GM23248 (cell line): ENCODE measurements around the gene CD47. TPM values are rescaled to one million over a fixed set of nuclear protein-coding genes. Genes with fewer than 3 reads are reported as not detected.

Experiments
- DNase-seq: peaks from one replicate; pipeline ENCODE4 v3.0.0-alpha.2; 2015
- H2AFZ ChIP-seq: fragments of 200-600 bp; sonication (generic); 2 replicates; pipeline ENCODE4 v1.6.1; 2016; ENCODE audit warnings: antibody characterized with exemption
- H3F3A ChIP-seq: fragments of 200-600 bp; sonication (generic); 2 replicates; pipeline ENCODE4 v1.6.1; 2016; ENCODE audit warnings: mild to moderate bottlenecking, antibody characterized with exemption, mixed run types; ENCODE audit not compliant: insufficient read depth
- H3K27ac ChIP-seq: fragments of 200-600 bp; sonication (generic); 2 replicates; pipeline ENCODE4 v1.5.1; 2016; ENCODE audit warnings: mild to moderate bottlenecking
- H3K27me3 ChIP-seq: fragments of 200-600 bp; sonication (generic); replicated peaks from 2 replicates; pipeline ENCODE4 v1.6.1; 2016; ENCODE audit warnings: mild to moderate bottlenecking; ENCODE audit not compliant: insufficient read depth
- H3K36me3 ChIP-seq: fragments of 200-600 bp; sonication (generic); 2 replicates; pipeline ENCODE4 v1.6.1; 2016; ENCODE audit warnings: low read depth, mild to moderate bottlenecking
- H3K4me1 ChIP-seq: fragments of 200-600 bp; sonication (generic); 2 replicates; pipeline ENCODE4 v1.6.1; 2016; ENCODE audit warnings: mild to moderate bottlenecking; ENCODE audit not compliant: insufficient read depth
- H3K4me2 ChIP-seq: fragments of 200-600 bp; sonication (generic); one replicate; pipeline ENCODE4 v1.6.1; 2016; ENCODE audit warnings: mild to moderate bottlenecking; ENCODE audit not compliant: unreplicated experiment
- H3K4me3 ChIP-seq: fragments of 200-600 bp; sonication (generic); 2 replicates; pipeline ENCODE4 v1.5.1; 2016; ENCODE audit warnings: mild to moderate bottlenecking
- H3K79me2 ChIP-seq: fragments of 200-600 bp; sonication (generic); 2 replicates; pipeline ENCODE4 v1.6.1; 2016; ENCODE audit warnings: mild to moderate bottlenecking; ENCODE audit not compliant: insufficient read depth
- H3K9ac ChIP-seq: fragments of 200-600 bp; sonication (generic); 2 replicates; pipeline ENCODE4 v1.6.1; 2016; ENCODE audit warnings: mild to moderate bottlenecking
- H3K9me2 ChIP-seq: fragments of 200-600 bp; sonication (generic); 2 replicates; pipeline ENCODE4 v1.6.1; 2016; ENCODE audit warnings: mixed run types, mild to moderate bottlenecking, moderate library complexity; ENCODE audit not compliant: insufficient read depth
- H3K9me3 ChIP-seq: fragments of 200-600 bp; sonication (generic); one replicate; pipeline ENCODE4 v1.6.1; 2017; ENCODE audit warnings: low read depth
- H4K20me1 ChIP-seq: fragments of 200-600 bp; sonication (generic); 2 replicates; pipeline ENCODE4 v1.6.0; 2016; ENCODE audit not compliant: insufficient read depth
- EZH2 ChIP-seq: fragments of 200-600 bp; sonication (generic); IDR thresholded peaks from 2 replicates; pipeline ENCODE4 v1.6.1; 2018; ENCODE audit warnings: antibody characterized with exemption, mild to moderate bottlenecking; ENCODE audit not compliant: insufficient read depth, poor library complexity, severe bottlenecking
- EZH2phosphoT487 ChIP-seq: fragments of 200-600 bp; sonication (generic); IDR thresholded peaks from 2 replicates; pipeline ENCODE4 v1.6.1; 2018; ENCODE audit warnings: antibody characterized with exemption, moderate library complexity, mild to moderate bottlenecking, low read depth; ENCODE audit not compliant: insufficient read depth
- WGBS, 2 experiments: methylation state at CpG; one replicate each; pipeline ENCODE4 v1.1.6; 2015 to 2017; ENCODE audit warnings: low lambda C conversion rate in 2 of 2, low coverage in 1 of 2; ENCODE audit errors: missing lambda C conversion rate in 2 of 2; 5-methylcytosine and 5-hydroxymethylcytosine counted together
- in situ Hi-C: fragments of 300-500 bp; cut with MboI; formaldehyde crosslinking; loops from 2 replicates; pipeline ENCODE4 v1.15.0; 2020
- polyA plus RNA-seq: library from polyadenylated mRNA; unstranded; fragments of >200 nt; fragmentation: Nextera tagmentation; extraction: Ambion mirVana; gene quantifications from 2 replicates; pipeline ENCODE4 v1.2.1, GENCODE V29; 2016
- total RNA-seq: library from RNA; depleted of rRNA; stranded (reverse); fragments of >200 nt; shearing (Covaris generic); gene quantifications from 2 replicates; pipeline ENCODE4 v1.2.3, GENCODE V29; 2014

Gene CD47
- total and polyA plus RNA-seq, 2 experiments from 2014 or later, result 97.3 to 120 TPM

GRCh38 chr3:108064293-108064887 is 26.4 kb downstream of the CD47 start:
- H3K9me3 ChIP-seq, result no peaks in the 10 kb centered on the region
- TF ChIP-seq EZH2phosphoT487 (no peak), EZH2 (no peak)
- no peaks in the 10 kb centered on the region for H3K4me1 ChIP-seq
- H4K20me1 ChIP-seq, result no peaks in the 10 kb centered on the region
- H3K27ac ChIP-seq, result no peak overlapping the region
- H2AFZ ChIP-seq, result no peak overlapping the region
- H3F3A ChIP-seq, result no peaks in the 10 kb centered on the region
- H3K27me3 ChIP-seq, result no peaks in the 10 kb centered on the region
- in situ Hi-C loops, result no loop called here
- H3K9ac ChIP-seq, result no peak overlapping the region
- no peak overlapping the region for H3K4me2 ChIP-seq
- H3K36me3 ChIP-seq, result peaks cover 20% of the 10 kb centered on the region; the same call in 1 of the 2 replicates
- WGBS, 2 experiments, result 88 to 92% methylated on average over 1 of the region's 1 CpG
- no peaks in the 10 kb centered on the region for H3K79me2 ChIP-seq
- no peak for DNase-seq
- no peak overlapping the region for H3K4me3 ChIP-seq
- no peaks in the 10 kb centered on the region for H3K9me2 ChIP-seq

GRCh38 chr3:108062051-108062450 is 28.8 kb downstream of the CD47 start:
- H3K36me3 ChIP-seq, result peaks cover 36% of the 10 kb centered on the region
- DNase-seq, result no peak
- H3K9ac ChIP-seq, result no peak overlapping the region
- no peaks in the 10 kb centered on the region for H3F3A ChIP-seq
- no peaks in the 10 kb centered on the region for H3K4me1 ChIP-seq
- H4K20me1 ChIP-seq, result no peaks in the 10 kb centered on the region
- no peaks in the 10 kb centered on the region for H3K9me3 ChIP-seq
- H3K27me3 ChIP-seq, result no peaks in the 10 kb centered on the region
- H2AFZ ChIP-seq, result no peak overlapping the region
- in situ Hi-C loops, result no loop called here
- 85% methylated on average over 1 of the region's 1 CpG for WGBS, 2 experiments
- H3K4me3 ChIP-seq, result no peak overlapping the region
- H3K4me2 ChIP-seq, result no peak overlapping the region
- TF ChIP-seq EZH2phosphoT487, result no peak
- no peaks in the 10 kb centered on the region for H3K79me2 ChIP-seq
- H3K9me2 ChIP-seq, result no peaks in the 10 kb centered on the region
- H3K27ac ChIP-seq, result no peak overlapping the region

GRCh38 chr3:108060331-108060730 is 30.5 kb downstream of the CD47 start:
- H3K27me3 ChIP-seq, result no peaks in the 10 kb centered on the region
- H3K4me3 ChIP-seq, result no peak overlapping the region
- no peaks in the 10 kb centered on the region for H3K9me3 ChIP-seq
- H3K27ac ChIP-seq, result no peak overlapping the region
- no peaks in the 10 kb centered on the region for H3K9me2 ChIP-seq
- no peaks in the 10 kb centered on the region for H3K4me1 ChIP-seq
- no peaks in the 10 kb centered on the region for H3K79me2 ChIP-seq
- H3F3A ChIP-seq, result no peaks in the 10 kb centered on the region
- no peak for DNase-seq
- no peak overlapping the region for H3K4me2 ChIP-seq
- 95% methylated on average over 3 of the region's 3 CpGs for WGBS, 2 experiments
- no peaks in the 10 kb centered on the region for H4K20me1 ChIP-seq
- TF ChIP-seq EZH2, result no peak
- TF ChIP-seq EZH2phosphoT487, result no peak
- peaks cover 36% of the 10 kb centered on the region for H3K36me3 ChIP-seq
- no peak overlapping the region for H2AFZ ChIP-seq
- H3K9ac ChIP-seq, result no peak overlapping the region
- in situ Hi-C loops, result no loop called here

GRCh38 chr3:108055931-108056330 is 34.9 kb downstream of the CD47 start:
- TF ChIP-seq EZH2phosphoT487 (no peak), EZH2 (no peak)
- no peak for DNase-seq
- H3K79me2 ChIP-seq, result no peaks in the 10 kb centered on the region
- H3K9me3 ChIP-seq, result no peaks in the 10 kb centered on the region
- peaks cover 41% of the 10 kb centered on the region for H3K36me3 ChIP-seq
- H4K20me1 ChIP-seq, result no peaks in the 10 kb centered on the region
- H3K4me2 ChIP-seq, result no peak overlapping the region
- WGBS, 2 experiments, result 98% methylated on average over 3 of the region's 3 CpGs
- in situ Hi-C loops, result no loop called here
- H3K4me1 ChIP-seq, result no peaks in the 10 kb centered on the region
- H3K4me3 ChIP-seq, result no peak overlapping the region
- H3F3A ChIP-seq, result no peaks in the 10 kb centered on the region
- H3K9ac ChIP-seq, result no peak overlapping the region
- H3K27ac ChIP-seq, result no peak overlapping the region
- no peaks in the 10 kb centered on the region for H3K9me2 ChIP-seq
- H2AFZ ChIP-seq, result no peak overlapping the region
- no peaks in the 10 kb centered on the region for H3K27me3 ChIP-seq

- Histone ChIP-seq H3K4me1 (no peaks in the 10 kb centered on the region), H3K36me3 (peaks cover 32% of the 10 kb centered on the region), H3K4me3 (no peak overlapping the region), H3F3A (no peaks in the 10 kb centered on the region), H3K27me3 (no peaks in the 10 kb centered on the region), H3K9me3 (no peaks in the 10 kb centered on the region), H3K4me2 (no peak overlapping the region), H4K20me1 (no peaks in the 10 kb centered on the region), H2AFZ (no peak overlapping the region), H3K9me2 (no peaks in the 10 kb centered on the region), H3K27ac (no peak overlapping the region), H3K79me2 (no peaks in the 10 kb centered on the region), H3K9ac (no peak overlapping the region)
- TF ChIP-seq EZH2 (no peak), EZH2phosphoT487 (no peak)
- DNase-seq, result no peak
- in situ Hi-C loops, result no loop called here
- 72 to 78% methylated on average over 2 of the region's 2 CpGs for WGBS, 2 experiments
These were observed 35.9 kb downstream of the CD47 start for GRCh38 chr3:108054935-108055334.
